ENCODE measurements around the gene CENPP.
A peak's percentile ranks its signal among the peaks of the same experiment; 100 is the strongest.

Gene CENPP

GRCh38 chr9:92598382-92598781, 272.6 kb downstream of the CENPP start:
- DNase-seq (ENCODE audit: low read depth), result no peak

GRCh38 chr9:92599938-92600461, 274.2 kb downstream of the CENPP start:
- DNase-seq (ENCODE audit: low read depth), result no peak

GRCh38 chr9:92600462-92601261, 274.9 kb downstream of the CENPP start:
- peak; percentile 58 for DNase-seq (ENCODE audit: low read depth)

- DNase-seq (ENCODE audit: low read depth), result no peak
Measured at GRCh38 chr9:92601451-92601850, 275.7 kb downstream of the CENPP start.

GRCh38 chr9:92602413-92602812, 276.7 kb downstream of the CENPP start:
- no peak for DNase-seq (ENCODE audit: low read depth)

GRCh38 chr9:92603100-92603499, 277.3 kb downstream of the CENPP start:
- no peak for DNase-seq (ENCODE audit: low read depth)

GRCh38 chr9:92603990-92604389, 278.2 kb downstream of the CENPP start:
- no peak for DNase-seq (ENCODE audit: low read depth)

- no peak for DNase-seq (ENCODE audit: low read depth)
Measured at GRCh38 chr9:92605224-92605623, 279.5 kb downstream of the CENPP start.

GRCh38 chr9:92607088-92607487, 281.3 kb downstream of the CENPP start:
- no peak for DNase-seq (ENCODE audit: low read depth)

- DNase-seq (ENCODE audit: low read depth), result no peak
Measured at GRCh38 chr9:92607773-92608172, 282.0 kb downstream of the CENPP start.

- DNase-seq (ENCODE audit: low read depth), result no peak
Measured at GRCh38 chr9:92608241-92608908, 282.6 kb downstream of the CENPP start.

- no peak for DNase-seq (ENCODE audit: low read depth)
Measured at GRCh38 chr9:92608909-92609445, 283.2 kb downstream of the CENPP start.

- peak; percentile 24 for DNase-seq (ENCODE audit: low read depth)
Measured at GRCh38 chr9:92610470-92611420, 285.0 kb downstream of the CENPP start.

GRCh38 chr9:92611621-92612285, 286.0 kb downstream of the CENPP start:
- no peak for DNase-seq (ENCODE audit: low read depth)

- no peak for DNase-seq (ENCODE audit: low read depth)
Measured at GRCh38 chr9:92612292-92612691, 286.5 kb downstream of the CENPP start.

GRCh38 chr9:92612816-92613215, 287.1 kb downstream of the CENPP start:
- DNase-seq (ENCODE audit: low read depth), result no peak

- DNase-seq (ENCODE audit: low read depth), result no peak
Measured at GRCh38 chr9:92613268-92614122, 287.7 kb downstream of the CENPP start.

GRCh38 chr9:92614123-92614510, 288.4 kb downstream of the CENPP start:
- no peak for DNase-seq (ENCODE audit: low read depth)

GRCh38 chr9:92614763-92615461, 289.2 kb downstream of the CENPP start:
- DNase-seq (ENCODE audit: low read depth), result no peak

- DNase-seq (ENCODE audit: low read depth), result no peak
Measured at GRCh38 chr9:92615790-92616189, 290.0 kb downstream of the CENPP start.
